Ramos (cell line): ENCODE measurements around the gene DOCK2.

Experiments
- in situ Hi-C: fragments of 300-500 bp; cut with MboI; formaldehyde crosslinking; loops from one replicate; pipeline ENCODE4 v1.14.3; 2022; ENCODE audit warnings: low sequenced_read_pairs; ENCODE audit not compliant: unreplicated experiment

DOCK2 gene

GRCh38 chr5:169914766-169915165 is 277.7 kb downstream of the DOCK2 start:
- in situ Hi-C loops = no loop called here

- in situ Hi-C loops = no loop called here
Measured at GRCh38 chr5:169917500-169917899, 280.4 kb downstream of the DOCK2 start.

- in situ Hi-C loops = no loop called here
Measured at GRCh38 chr5:169918228-169918627, 281.2 kb downstream of the DOCK2 start.

DNA sequence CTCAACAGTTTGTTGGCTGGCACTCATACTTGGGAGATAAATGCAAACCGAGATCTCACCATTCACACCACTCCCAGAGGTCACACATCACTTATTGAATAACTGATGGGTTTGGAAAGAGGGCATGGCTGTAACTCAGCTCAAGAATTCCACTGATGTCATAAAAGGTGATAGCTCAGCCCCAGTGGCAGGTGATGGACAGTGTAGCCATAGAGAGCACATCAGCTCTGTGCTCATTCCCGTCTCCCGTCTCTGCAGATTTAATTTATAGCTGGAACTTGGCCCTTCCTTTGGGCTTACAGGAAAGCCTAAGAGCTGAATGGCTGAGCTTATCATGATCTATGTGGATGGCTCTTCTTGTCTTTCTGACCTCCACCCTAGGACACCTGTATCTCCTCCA is 283.4 kb downstream of the DOCK2 start:
- in situ Hi-C loops = no loop called here

DNA sequence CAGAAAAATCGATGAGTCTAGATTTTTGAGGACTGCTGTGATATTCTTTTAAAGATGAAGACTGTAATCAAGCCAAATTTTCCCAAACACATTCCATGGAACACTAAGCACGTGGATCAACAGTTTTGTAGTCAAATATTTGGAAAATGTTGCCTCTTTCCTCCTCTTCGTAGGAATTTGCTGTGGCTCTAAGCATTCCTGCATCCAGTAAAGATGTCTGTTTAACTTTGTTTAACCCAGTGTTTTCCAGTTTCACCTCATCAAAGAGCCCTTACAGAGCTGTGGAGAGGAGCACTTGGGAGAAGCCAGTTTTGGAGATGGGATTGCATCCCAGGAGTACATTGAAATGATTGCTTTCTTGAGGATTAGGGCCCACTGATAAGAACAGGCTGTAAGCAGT is 284.3 kb downstream of the DOCK2 start:
- in situ Hi-C loops = no loop called here

DNA sequence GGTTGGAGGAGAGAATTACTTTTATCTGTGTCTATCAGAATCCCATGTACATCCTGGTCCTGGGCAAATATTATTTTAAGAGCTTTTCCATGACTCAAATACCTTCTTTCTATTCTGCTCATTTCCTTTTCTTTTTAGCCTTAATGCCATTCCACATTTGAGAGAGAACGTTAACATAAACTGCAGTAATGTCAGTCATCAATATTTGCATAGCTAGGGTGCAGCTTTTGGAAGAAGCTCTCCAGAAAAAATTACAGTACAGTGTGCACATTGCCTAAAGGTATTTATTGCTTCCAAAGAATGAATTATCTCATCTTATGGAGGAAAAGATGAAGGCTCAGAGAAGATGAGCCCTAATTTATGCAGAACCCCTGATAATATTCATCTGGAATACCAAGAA is 284.9 kb downstream of the DOCK2 start:
- in situ Hi-C loops = no loop called here

- in situ Hi-C loops = no loop called here
Measured at GRCh38 chr5:169922474-169922873, 285.4 kb downstream of the DOCK2 start.

DNA sequence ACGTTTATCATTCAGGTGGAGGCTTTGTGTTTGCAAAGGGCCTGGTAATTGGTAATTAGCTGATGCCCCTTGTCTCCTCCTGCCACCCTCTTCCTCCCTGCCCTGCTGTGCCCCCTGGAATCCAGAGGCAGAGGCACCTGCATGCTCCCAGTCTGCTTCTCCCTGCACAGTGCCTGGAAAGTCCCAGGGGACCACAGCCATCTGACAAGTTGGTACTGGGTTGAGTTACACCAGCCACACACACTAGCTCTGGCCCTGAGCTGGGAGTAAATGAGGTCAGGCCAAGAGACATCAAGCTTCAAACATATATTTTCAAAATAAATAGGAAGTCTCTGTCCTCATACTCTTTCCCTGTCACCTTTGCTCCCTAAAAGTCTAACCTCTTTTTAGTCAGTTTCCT is 286.9 kb downstream of the DOCK2 start:
- in situ Hi-C loops = no loop called here

GRCh38 chr5:169933127-169933526 is 296.1 kb downstream of the DOCK2 start:
- in situ Hi-C loops = no loop called here

- in situ Hi-C loops = no loop called here
Measured at GRCh38 chr5:169933616-169934015, 296.5 kb downstream of the DOCK2 start.

DNA sequence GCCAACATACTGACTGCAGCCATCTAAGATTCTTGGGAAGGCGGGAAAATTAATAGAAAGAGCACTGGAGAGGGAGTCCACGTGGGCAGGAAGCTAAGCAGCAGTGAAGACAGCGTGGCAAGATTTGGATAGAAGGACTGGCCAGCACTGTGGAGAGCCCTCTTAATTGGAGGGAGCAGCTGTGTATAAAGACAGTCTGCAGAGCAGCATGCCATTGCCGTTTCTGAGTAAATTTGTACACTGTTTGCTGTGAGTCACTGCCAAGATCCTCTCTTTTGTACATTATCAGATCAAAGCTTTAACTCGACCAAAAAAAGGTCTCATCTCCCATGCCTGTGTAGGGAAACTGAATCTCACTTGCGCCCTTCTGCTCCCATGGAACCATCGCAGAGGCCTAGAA is 297.9 kb downstream of the DOCK2 start:
- in situ Hi-C loops = no loop called here

DNA sequence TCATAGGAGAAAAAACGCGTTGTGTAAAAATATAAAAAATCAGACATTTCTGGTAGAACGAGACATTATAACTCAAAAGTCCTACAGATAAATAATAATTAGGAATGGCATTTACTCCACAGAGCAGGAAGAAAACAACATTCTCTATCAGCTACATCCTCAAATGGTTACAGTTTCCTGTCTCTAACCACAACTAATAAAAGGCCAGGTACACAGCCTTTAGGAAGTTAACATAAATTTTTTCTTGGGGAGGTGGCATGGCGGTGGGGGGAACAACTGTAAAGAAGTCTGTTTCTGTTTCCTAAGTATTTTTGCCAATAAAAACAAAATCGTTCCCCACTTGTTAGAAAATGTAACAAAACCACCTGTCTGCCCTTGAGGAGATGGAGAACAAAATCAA is 298.7 kb downstream of the DOCK2 start:
- in situ Hi-C loops = no loop called here

- in situ Hi-C loops = no loop called here
Measured at GRCh38 chr5:169938439-169938838, 301.4 kb downstream of the DOCK2 start.

GRCh38 chr5:169939731-169940130 is 302.7 kb downstream of the DOCK2 start:
- in situ Hi-C loops = no loop called here

DNA sequence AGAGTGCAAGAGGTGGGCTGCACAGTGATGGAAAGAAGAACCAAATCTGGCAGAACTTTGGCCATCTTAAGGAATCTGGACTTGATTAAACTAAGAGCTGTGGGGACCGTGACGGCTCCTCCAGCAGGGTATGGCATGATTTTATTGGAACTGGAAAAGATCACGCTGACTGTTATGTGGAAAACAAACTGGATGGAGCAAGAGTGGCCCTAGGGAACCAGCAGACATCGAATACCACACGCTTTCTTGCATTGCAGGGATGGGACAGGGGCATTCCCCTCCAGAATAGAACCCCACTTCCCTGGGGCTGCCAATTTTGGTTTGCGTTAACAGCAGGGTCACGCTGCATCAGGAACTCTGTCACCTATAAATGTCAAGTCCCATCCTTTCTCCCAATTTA is 304.5 kb downstream of the DOCK2 start:
- in situ Hi-C loops = no loop called here

GRCh38 chr5:169942181-169942580 is 305.1 kb downstream of the DOCK2 start:
- in situ Hi-C loops = no loop called here

GRCh38 chr5:169943026-169943425 is 306.0 kb downstream of the DOCK2 start:
- in situ Hi-C loops = no loop called here

GRCh38 chr5:169944115-169944514 is 307.0 kb downstream of the DOCK2 start:
- in situ Hi-C loops = no loop called here

- in situ Hi-C loops = no loop called here
Measured at GRCh38 chr5:169944922-169945680, 308.0 kb downstream of the DOCK2 start.

DNA sequence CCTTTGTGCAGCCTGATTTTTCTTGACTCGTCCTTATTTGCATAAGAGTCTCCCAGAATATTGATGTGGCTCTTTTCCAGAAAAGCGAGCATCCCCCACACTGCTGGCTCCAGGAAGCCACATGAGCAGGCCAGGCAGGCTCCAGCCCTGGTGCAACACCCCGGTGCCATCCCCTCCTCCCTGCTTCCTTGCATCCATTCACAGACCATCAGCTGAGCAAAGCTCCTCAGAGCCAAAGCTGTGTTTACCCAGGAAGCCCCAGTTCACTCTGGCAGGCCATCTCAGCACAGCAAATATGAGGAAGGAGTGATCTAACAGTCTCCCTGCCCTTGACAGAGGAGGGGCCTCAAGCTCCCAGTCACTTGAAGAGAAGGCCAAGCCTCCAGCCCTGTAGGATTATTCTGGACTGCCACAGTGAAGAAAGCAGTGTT is 308.8 kb downstream of the DOCK2 start:
- in situ Hi-C loops = no loop called here

- in situ Hi-C loops = no loop called here
Measured at GRCh38 chr5:169946743-169947295, 309.7 kb downstream of the DOCK2 start.

DNA sequence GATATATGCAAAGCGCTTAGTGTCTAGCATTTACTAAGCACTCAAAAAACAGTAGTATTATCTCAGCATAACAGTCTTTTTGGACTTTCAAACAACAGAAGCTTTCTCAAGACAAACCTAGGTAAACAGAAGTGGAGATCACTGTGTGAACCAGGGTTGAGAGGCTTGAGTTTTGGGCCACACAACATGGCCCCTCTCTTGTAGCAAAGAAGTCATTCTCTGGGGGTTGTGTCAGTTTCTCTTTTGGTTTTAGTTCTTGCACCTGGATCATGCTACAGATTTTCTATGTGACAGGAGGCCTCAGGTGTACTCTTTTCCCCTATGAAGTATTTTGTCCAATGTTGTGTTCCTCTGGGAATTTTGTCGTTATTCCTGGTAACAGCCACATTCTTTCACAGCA is 313.3 kb downstream of the DOCK2 start:
- in situ Hi-C loops = no loop called here
